MM.1S (cell line): ENCODE measurements around the gene LIN7B.

Experiments
- DNase-seq: peaks from one replicate; pipeline ENCODE4 v3.0.0-alpha.2; 2015
- H2AFZ ChIP-seq: fragments of 300-600 bp; sonication (generic); 2 replicates; pipeline ENCODE4 v1.6.0; 2016; ENCODE audit warnings: antibody characterized with exemption, low read length
- H3F3A ChIP-seq: fragments of 300-600 bp; sonication (generic); 2 replicates; pipeline ENCODE4 v1.6.1; 2016; ENCODE audit warnings: mild to moderate bottlenecking, antibody characterized with exemption, low read length, moderate library complexity, mixed read lengths; ENCODE audit not compliant: insufficient read depth
- H3K27ac ChIP-seq: fragments of 300-600 bp; sonication (generic); 2 replicates; pipeline ENCODE4 v1.5.1; 2016; ENCODE audit warnings: mild to moderate bottlenecking, low read length
- H3K27me3 ChIP-seq: fragments of 300-600 bp; sonication (generic); replicated peaks from 2 replicates; pipeline ENCODE4 v1.6.0; 2016; ENCODE audit warnings: low read length; ENCODE audit not compliant: insufficient read depth
- H3K36me3 ChIP-seq: fragments of 300-600 bp; sonication (generic); replicated peaks from 2 replicates; pipeline ENCODE4 v1.6.1; 2016; ENCODE audit warnings: mild to moderate bottlenecking, low read length, mixed read lengths; ENCODE audit not compliant: insufficient read depth
- H3K4me1 ChIP-seq: fragments of 300-600 bp; sonication (generic); 2 replicates; pipeline ENCODE4 v1.6.1; 2016; ENCODE audit warnings: low read length, mixed read lengths
- H3K4me2 ChIP-seq: fragments of 300-600 bp; sonication (generic); 2 replicates; pipeline ENCODE4 v1.6.0; 2016; ENCODE audit warnings: low read depth, low read length
- H3K4me3 ChIP-seq: fragments of 300-600 bp; sonication (generic); 2 replicates; pipeline ENCODE4 v1.5.1; 2016; ENCODE audit warnings: low read length, mixed read lengths
- H3K79me2 ChIP-seq: fragments of 300-600 bp; sonication (generic); 2 replicates; pipeline ENCODE4 v1.6.1; 2016; ENCODE audit warnings: mixed run types, low read length, mixed read lengths
- H3K9ac ChIP-seq: fragments of 300-600 bp; sonication (generic); 2 replicates; pipeline ENCODE4 v1.6.1; 2016; ENCODE audit warnings: low read length, mixed read lengths
- H3K9me2 ChIP-seq: fragments of 300-600 bp; sonication (generic); replicated peaks from 2 replicates; pipeline ENCODE4 v1.6.1; 2016; ENCODE audit warnings: mild to moderate bottlenecking, low read length, mixed read lengths; ENCODE audit not compliant: insufficient read depth
- H3K9me3 ChIP-seq: fragments of 300-600 bp; sonication (generic); replicated peaks from 2 replicates; pipeline ENCODE4 v1.6.1; 2016; ENCODE audit warnings: mild to moderate bottlenecking, low read length, mixed read lengths; ENCODE audit not compliant: insufficient read depth
- H4K20me1 ChIP-seq: fragments of 300-600 bp; sonication (generic); 2 replicates; pipeline ENCODE4 v1.6.1; 2016; ENCODE audit warnings: mild to moderate bottlenecking, low read length, moderate library complexity, mixed read lengths; ENCODE audit not compliant: insufficient read depth
- EZH2 ChIP-seq: fragments of 300-600 bp; sonication (generic); optimal IDR thresholded peaks from 2 replicates; pipeline ENCODE3; 2017; ENCODE audit warnings: low read depth, mild to moderate bottlenecking, antibody characterized with exemption, low read length, mixed read lengths
- EZH2phosphoT487 ChIP-seq: fragments of 300-600 bp; sonication (generic); IDR thresholded peaks from 2 replicates; pipeline ENCODE4 v1.6.1; 2018; ENCODE audit warnings: antibody characterized with exemption, low read length
- TF ChIP-seq, protein P1 (sequence below): fragments of 300-600 bp; sonication (generic); IDR thresholded peaks from 2 replicates; pipeline ENCODE4 v1.5.1; 2016; ENCODE audit warnings: antibody characterized with exemption, low read length, mixed read lengths

The LIN7B gene

GRCh38 chr19:49085020-49085867 lies 28.9 kb upstream of the LIN7B start, which contains the start of gene SNRNP70:
Gene SNRNP70 (plus strand): TSS chr19:49085451. CDS start chr19:49086415, 964 bp downstream.
- no peaks in the 10 kb centered on the region for H3K9me2 ChIP-seq
- peaks cover 29% of the 10 kb centered on the region for H4K20me1 ChIP-seq
- H3K36me3 ChIP-seq: peaks cover 3% of the 10 kb centered on the region; the same call in 1 of the 2 replicates
- no peaks in the 10 kb centered on the region for H3F3A ChIP-seq
- DNase-seq: peak; percentile 99
- H3K4me2 ChIP-seq: peak within 1 kb of the TSS; percentile 99
- H3K79me2 ChIP-seq: peaks cover 48% of the 10 kb centered on the region
- TF ChIP-seq EZH2phosphoT487 (no peak), EZH2 (no peak)
- peaks cover 12% of the 10 kb centered on the region for H3K4me1 ChIP-seq
- H3K9me3 ChIP-seq: no peaks in the 10 kb centered on the region
- H3K9ac ChIP-seq: peak within 1 kb of the TSS; percentile 91
- H3K27me3 ChIP-seq: no peaks in the 10 kb centered on the region
- H2AFZ ChIP-seq: peak within 1 kb of the TSS; percentile 99
- H3K4me3 ChIP-seq: peak within 1 kb of the TSS; percentile 96
- peak within 1 kb of the TSS; percentile 61; the same call in 1 of the 2 replicates for H3K27ac ChIP-seq

DNA sequence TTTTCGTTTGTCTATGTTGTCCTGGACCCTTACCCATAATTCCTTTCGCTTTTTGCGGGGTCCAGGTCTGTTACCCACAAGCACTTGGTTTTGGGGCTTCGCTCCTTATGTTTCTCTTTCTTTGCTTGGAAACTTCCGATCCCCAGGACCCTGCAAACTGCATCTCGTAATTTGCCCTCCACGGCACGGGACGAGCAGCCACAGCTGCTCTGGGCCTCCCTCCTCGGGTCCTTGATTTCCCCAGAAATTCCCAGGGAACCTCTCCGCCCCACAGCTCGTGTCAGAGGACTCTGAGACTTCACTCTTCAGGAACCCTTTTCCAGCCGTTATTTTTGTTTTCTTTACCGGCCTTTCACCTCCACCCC lies 28.3 kb upstream of the LIN7B start:
- Histone ChIP-seq H2AFZ (peak overlapping the region; percentile 99), H3K9me3 (no peaks in the 10 kb centered on the region), H3K4me2 (peak overlapping the region; percentile 99), H3K9ac (peak overlapping the region; percentile 91), H4K20me1 (peaks cover 35% of the 10 kb centered on the region), H3K4me3 (peak overlapping the region; percentile 96), H3K27ac (peak overlapping the region; percentile 61; the same call in 1 of the 2 replicates), H3K79me2 (peaks cover 54% of the 10 kb centered on the region), H3K9me2 (no peaks in the 10 kb centered on the region), H3K36me3 (peaks cover 6% of the 10 kb centered on the region), H3F3A (no peaks in the 10 kb centered on the region; the same call in 1 of the 2 replicates), H3K27me3 (no peaks in the 10 kb centered on the region), H3K4me1 (peaks cover 12% of the 10 kb centered on the region)
- TF ChIP-seq, protein P1, sequence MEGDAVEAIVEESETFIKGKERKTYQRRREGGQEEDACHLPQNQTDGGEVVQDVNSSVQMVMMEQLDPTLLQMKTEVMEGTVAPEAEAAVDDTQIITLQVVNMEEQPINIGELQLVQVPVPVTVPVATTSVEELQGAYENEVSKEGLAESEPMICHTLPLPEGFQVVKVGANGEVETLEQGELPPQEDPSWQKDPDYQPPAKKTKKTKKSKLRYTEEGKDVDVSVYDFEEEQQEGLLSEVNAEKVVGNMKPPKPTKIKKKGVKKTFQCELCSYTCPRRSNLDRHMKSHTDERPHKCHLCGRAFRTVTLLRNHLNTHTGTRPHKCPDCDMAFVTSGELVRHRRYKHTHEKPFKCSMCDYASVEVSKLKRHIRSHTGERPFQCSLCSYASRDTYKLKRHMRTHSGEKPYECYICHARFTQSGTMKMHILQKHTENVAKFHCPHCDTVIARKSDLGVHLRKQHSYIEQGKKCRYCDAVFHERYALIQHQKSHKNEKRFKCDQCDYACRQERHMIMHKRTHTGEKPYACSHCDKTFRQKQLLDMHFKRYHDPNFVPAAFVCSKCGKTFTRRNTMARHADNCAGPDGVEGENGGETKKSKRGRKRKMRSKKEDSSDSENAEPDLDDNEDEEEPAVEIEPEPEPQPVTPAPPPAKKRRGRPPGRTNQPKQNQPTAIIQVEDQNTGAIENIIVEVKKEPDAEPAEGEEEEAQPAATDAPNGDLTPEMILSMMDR: no peak
- no peak for TF ChIP-seq EZH2
- no peak for TF ChIP-seq EZH2phosphoT487
- no peak for DNase-seq

DNA sequence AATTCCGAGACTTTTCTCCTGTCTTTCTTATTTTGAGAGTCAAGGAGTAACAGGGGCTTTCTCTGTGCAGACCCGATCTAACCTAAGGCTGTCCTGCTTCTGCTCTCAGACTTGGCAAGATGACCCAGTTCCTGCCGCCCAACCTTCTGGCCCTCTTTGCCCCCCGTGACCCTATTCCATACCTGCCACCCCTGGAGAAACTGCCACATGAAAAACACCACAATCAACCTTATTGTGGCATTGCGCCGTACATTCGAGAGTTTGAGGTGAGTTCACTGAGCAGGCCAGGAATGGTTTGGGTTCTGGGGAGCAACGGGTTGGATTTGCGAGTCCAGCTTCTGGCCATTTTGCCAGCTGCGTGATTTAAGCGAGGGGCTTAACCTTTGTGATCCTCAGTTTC lies 27.9 kb upstream of the LIN7B start:
- peaks cover 35% of the 10 kb centered on the region for H4K20me1 ChIP-seq

More for the DNA sequence above, 27.9 kb upstream of the LIN7B start:
- Histone ChIP-seq H3K36me3 (peaks cover 9% of the 10 kb centered on the region), H3K4me2 (peak overlapping the region; percentile 99), H3K9ac (peak overlapping the region; percentile 91), H3K9me2 (no peaks in the 10 kb centered on the region), H3K27ac (no peak overlapping the region), H3K79me2 (peaks cover 58% of the 10 kb centered on the region), H2AFZ (no peak overlapping the region), H3F3A (no peaks in the 10 kb centered on the region; the same call in 1 of the 2 replicates), H3K27me3 (no peaks in the 10 kb centered on the region), H3K4me3 (peak overlapping the region; percentile 96), H3K9me3 (no peaks in the 10 kb centered on the region), H3K4me1 (peaks cover 12% of the 10 kb centered on the region)
- TF ChIP-seq EZH2phosphoT487 (no peak), EZH2 (no peak)
- TF ChIP-seq, protein P1: no peak
- no peak for DNase-seq
